Measurements from ENCODE around the gene MYO1E. TPM values are rescaled to one million over a fixed set of nuclear protein-coding genes. Genes with fewer than 3 reads are reported as not detected.

The MYO1E gene
- total RNA-seq, 4 donors from 2014 or later: 131 to 388 (median 345) TPM

- DNase-seq: peak; percentile 55
- H3K9me3 ChIP-seq: no peaks in the 10 kb centered on the region
- no peaks in the 10 kb centered on the region for H3K36me3 ChIP-seq
- H3K4me1 ChIP-seq: peaks cover 3 to 41% (median 11%) of the 10 kb centered on the region in 4 donors
- WGBS, 2 donors (ENCODE audit: low coverage in 1 of 2): 2 to 18% methylated on average over 4 to 31 of the region's 93 CpGs
- H3K27ac ChIP-seq: peak overlapping the region; percentile 94 to 96 (median 96)
- TF ChIP-seq POLR2AphosphoS5 (IDR thresholded peaks at IDR 0.05) (no peak), POLR2A (IDR thresholded peaks at IDR 0.05) (no peak), CTCF (IDR thresholded peaks at IDR 0.05) (no peak), EP300 (IDR thresholded peaks at IDR 0.05; ENCODE audit: low read depth) (no peak)
- no peaks in the 10 kb centered on the region for H3K27me3 ChIP-seq
- intact Hi-C loops (cut with DNase I; ENCODE audit: low total_unique reads) (loop anchor here (5.0 kb wide), 1 partner anchor 66 kb away; the partner anchor contains the start of gene FAM81A), in situ Hi-C loops (cut with MboI; ENCODE audit: low pct_ligation_motif_present in 1 of 4, low pct_unique_long_range_greater_than_20kb in 1 of 4, low sequenced_read_pairs in 3 of 4) (no loop called here)
- peak overlapping the region; percentile 63 to 84 (median 74) for H3K4me3 ChIP-seq
Measured at GRCh38 chr15:59371458-59372351, 966 bp downstream of the MYO1E start.

DNA sequence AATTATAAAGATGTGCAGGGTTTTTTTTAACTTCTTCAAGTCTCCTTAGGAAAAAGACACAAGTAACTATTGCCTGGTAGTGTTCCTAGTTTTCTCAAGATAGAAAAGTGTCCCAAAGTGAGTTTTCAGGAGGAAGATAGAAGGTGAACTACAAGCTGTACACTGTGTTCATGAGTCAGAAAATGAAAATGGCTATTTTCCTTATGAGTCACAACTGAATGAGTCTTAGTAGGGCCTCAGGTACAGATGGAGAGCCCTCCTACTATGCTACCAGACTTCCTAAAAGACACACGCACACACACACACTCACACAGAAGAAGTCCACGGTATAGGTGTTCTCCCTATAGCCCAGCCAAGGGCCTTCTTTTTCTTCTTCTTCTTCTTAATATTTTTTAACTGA lies 3.1 kb downstream of the MYO1E start:
- Histone ChIP-seq H3K4me1 (peaks cover 3 to 51% (median 14%) of the 10 kb centered on the region in 4 donors), H3K27me3 (no peaks in the 10 kb centered on the region), H3K36me3 (no peaks in the 10 kb centered on the region), H3K27ac (peak overlapping the region in 2 of 4 donors; percentile 95 to 96), H3K4me3 (no peak overlapping the region), H3K9me3 (no peaks in the 10 kb centered on the region)
- TF ChIP-seq POLR2A (IDR thresholded peaks at IDR 0.05) (no peak), EP300 (IDR thresholded peaks at IDR 0.05; ENCODE audit: low read depth) (no peak), CTCF (IDR thresholded peaks at IDR 0.05) (no peak), POLR2AphosphoS5 (IDR thresholded peaks at IDR 0.05) (no peak)
- 90% methylated on average over 2 of the region's 2 CpGs; no CpG with 5 or more reads in 1 of the 2 donors for WGBS, 2 donors (ENCODE audit: low coverage in 1 of 2)
- no peak for DNase-seq
- intact Hi-C loops (cut with DNase I; ENCODE audit: low total_unique reads) (no loop called here), in situ Hi-C loops (cut with MboI; ENCODE audit: low pct_ligation_motif_present in 1 of 4, low pct_unique_long_range_greater_than_20kb in 1 of 4, low sequenced_read_pairs in 3 of 4) (no loop called here)

DNA sequence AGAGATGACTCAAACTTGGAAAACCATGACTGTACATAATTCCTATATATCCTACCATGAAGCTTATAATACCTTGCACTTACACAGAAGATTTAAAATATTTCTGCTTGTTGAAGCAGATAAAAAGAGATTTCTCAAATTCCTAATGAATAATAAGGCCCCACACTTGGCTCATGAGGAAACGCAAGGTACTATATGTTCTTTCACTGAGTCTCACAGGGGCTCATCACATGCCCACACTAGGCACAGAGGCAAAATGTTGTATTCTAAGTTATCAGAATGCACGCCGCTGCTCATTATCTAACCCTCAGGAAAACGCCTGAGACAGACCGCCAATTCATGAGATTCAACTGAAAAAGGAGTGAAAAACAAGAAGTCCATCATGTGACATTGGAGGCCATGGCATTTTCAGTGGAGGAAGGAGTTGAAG lies 5.6 kb downstream of the MYO1E start:
- 70 to 89% methylated on average over 2 to 5 of the region's 5 CpGs for WGBS, 2 donors (ENCODE audit: low coverage in 1 of 2)
- in situ Hi-C loops (cut with MboI; ENCODE audit: low pct_ligation_motif_present in 1 of 4, low pct_unique_long_range_greater_than_20kb in 1 of 4, low sequenced_read_pairs in 3 of 4) (no loop called here), intact Hi-C loops (cut with DNase I; ENCODE audit: low total_unique reads) (no loop called here)
- TF ChIP-seq POLR2A (IDR thresholded peaks at IDR 0.05) (no peak), EP300 (IDR thresholded peaks at IDR 0.05; ENCODE audit: low read depth) (no peak), POLR2AphosphoS5 (IDR thresholded peaks at IDR 0.05) (no peak), CTCF (IDR thresholded peaks at IDR 0.05) (no peak)
- H3K36me3 ChIP-seq: no peaks in the 10 kb centered on the region
- H3K9me3 ChIP-seq: no peaks in the 10 kb centered on the region
- no peak overlapping the region for H3K4me3 ChIP-seq
- DNase-seq: no peak
- H3K27ac ChIP-seq: peak overlapping the region in 2 of 4 donors; percentile 10 to 36
- H3K27me3 ChIP-seq: no peaks in the 10 kb centered on the region
- peaks cover 3 to 43% (median 14%) of the 10 kb centered on the region in 4 donors for H3K4me1 ChIP-seq

GRCh38 chr15:59366333-59367021 lies 6.2 kb downstream of the MYO1E start:
- intact Hi-C loops (cut with DNase I; ENCODE audit: low total_unique reads): no loop called here
- Histone ChIP-seq H3K9me3 (no peaks in the 10 kb centered on the region), H3K4me3 (no peak overlapping the region), H3K27me3 (no peaks in the 10 kb centered on the region), H3K36me3 (no peaks in the 10 kb centered on the region), H3K4me1 (peaks cover 3 to 42% (median 14%) of the 10 kb centered on the region in 4 donors), H3K27ac (peak overlapping the region in 3 of 4 donors; percentile 21 to 37 (median 36))
- peak; percentile 31 for DNase-seq
- WGBS, 2 donors (ENCODE audit: low coverage in 1 of 2): 38 to 51% methylated on average over 5 to 7 of the region's 7 CpGs
- in situ Hi-C loops (cut with MboI; ENCODE audit: low pct_ligation_motif_present in 1 of 4, low pct_unique_long_range_greater_than_20kb in 1 of 4, low sequenced_read_pairs in 3 of 4): no loop called here
- no peak for TF ChIP-seq EP300 (IDR thresholded peaks at IDR 0.05; ENCODE audit: low read depth)
- TF ChIP-seq POLR2A (IDR thresholded peaks at IDR 0.05): no peak
- TF ChIP-seq POLR2AphosphoS5 (IDR thresholded peaks at IDR 0.05): peak in 1 of 3 donors; percentile 16

Measured in transverse colon (tissue), 4 donors.